ENCODE results near the gene SLC2A10.

GRCh38 chr20:46724343-46724959 is 15.0 kb downstream of the SLC2A10 start:
- TF ChIP-seq ZNF548 (tag by site-specific recombination; IDR thresholded peaks at IDR 0.05), result no peak
- no peak for TF ChIP-seq CTCF (tag by site-specific recombination; IDR thresholded peaks at IDR 0.05)
- TF ChIP-seq TCF7L2 (IDR thresholded peaks at IDR 0.05; ENCODE audit: borderline replicate concordance, low read depth, low read length), result no peak
- no peak for TF ChIP-seq GLI4 (tag by site-specific recombination; IDR thresholded peaks at IDR 0.05)
- TF ChIP-seq ZNF416 (tag by site-specific recombination; IDR thresholded peaks at IDR 0.05), result no peak
- TF ChIP-seq PRDM10 (tag by site-specific recombination; IDR thresholded peaks at IDR 0.05), result no peak
- TF ChIP-seq ZNF324 (tag by site-specific recombination; IDR thresholded peaks at IDR 0.05), result no peak
- no peak for TF ChIP-seq ZNF513 (tag by site-specific recombination; IDR thresholded peaks at IDR 0.05)
- no peak for TF ChIP-seq ZSCAN5A (tag by site-specific recombination; IDR thresholded peaks at IDR 0.05)
- no peak for TF ChIP-seq ZSCAN30 (tag by site-specific recombination; IDR thresholded peaks at IDR 0.05)
- no peak for TF ChIP-seq ZNF138 (tag by site-specific recombination; IDR thresholded peaks at IDR 0.05; ENCODE audit: borderline replicate concordance)
